Measurements from ENCODE around the gene EIF6. TPM values are rescaled to one million over a fixed set of nuclear protein-coding genes. Genes with fewer than 3 reads are reported as not detected.
"Not testable (repeated sequence)": the region's sequence is repeated elsewhere in the genome, so short reads cannot be mapped to it uniquely, and the experiment has no call there.

Gene EIF6
- total RNA-seq, 2 experiments from 2014 or later = 24.9 to 25.8 TPM

- intact Hi-C loops (cut with DNase I, micrococcal nuclease) = no loop called here
- no peak overlapping the region for H3K27ac Mint-ChIP-seq
- peaks cover 14% of the 10 kb centered on the region for H3K4me1 Mint-ChIP-seq (ENCODE audit: low read depth)
- H3K9me3 ChIP-seq (ENCODE audit: control insufficient read depth in 1 of 2, insufficient read depth in 1 of 2, low read length in 2 of 2) = no peaks in the 10 kb centered on the region
- ChIA-PET POLR2A (no interaction called here), CTCF (no interaction called here)
- peaks cover 18% of the 10 kb centered on the region for H3K36me3 Mint-ChIP-seq (ENCODE audit: low read depth)
- H3K4me3 ChIP-seq (ENCODE audit: low read length) = no peak overlapping the region
- no peak for TF ChIP-seq CTCF (IDR thresholded peaks at IDR 0.05)
- no peak overlapping the region for H3K4me3 Mint-ChIP-seq
- no peaks in the 10 kb centered on the region for H3K27me3 Mint-ChIP-seq
- ATAC-seq (ENCODE audit: poor library complexity) (no peak), DNase-seq (no peak)
- peaks cover 15% of the 10 kb centered on the region for H3K36me3 ChIP-seq (ENCODE audit: insufficient read depth, low read length)
- peaks cover 6% of the 10 kb centered on the region for H3K4me1 ChIP-seq (ENCODE audit: insufficient read depth, low read length)
- H3K27me3 ChIP-seq (ENCODE audit: control insufficient read depth in 1 of 2, insufficient read depth in 2 of 2, low read length in 2 of 2) = no peaks in the 10 kb centered on the region
- no peaks in the 10 kb centered on the region for H3K9me3 Mint-ChIP-seq
- no peak overlapping the region for H3K27ac ChIP-seq (ENCODE audit: low read depth in 1 of 2, low read length in 2 of 2)
Observed at GRCh38 chr20:35316086-35316485, 31.5 kb upstream of the EIF6 start.

- H3K27ac ChIP-seq (ENCODE audit: low read depth in 1 of 2, low read length in 2 of 2); H3K27me3 ChIP-seq (ENCODE audit: control insufficient read depth in 1 of 2, insufficient read depth in 2 of 2, low read length in 2 of 2); H3K4me3 Mint-ChIP-seq; DNase-seq; H3K27me3 Mint-ChIP-seq; H3K4me1 ChIP-seq (ENCODE audit: insufficient read depth, low read length); H3K4me3 ChIP-seq (ENCODE audit: low read length); H3K9me3 ChIP-seq (ENCODE audit: control insufficient read depth in 1 of 2, insufficient read depth in 1 of 2, low read length in 2 of 2); intact Hi-C loops (cut with DNase I, micrococcal nuclease); H3K9me3 Mint-ChIP-seq; CTCF ChIA-PET; ATAC-seq (ENCODE audit: poor library complexity); H3K27ac Mint-ChIP-seq: not testable (repeated sequence)
- peaks cover 15% of the 10 kb centered on the region for H3K36me3 ChIP-seq (ENCODE audit: insufficient read depth, low read length)
- peaks cover 14% of the 10 kb centered on the region for H3K4me1 Mint-ChIP-seq (ENCODE audit: low read depth)
- POLR2A ChIA-PET = interaction anchor here (0.6 kb wide), 1 partner anchor 40 kb away, joined by 3 read pairs; no protein-coding TSS in a partner anchor
- H3K36me3 Mint-ChIP-seq (ENCODE audit: low read depth) = peaks cover 21% of the 10 kb centered on the region
Observed at GRCh38 chr20:35315632-35316020, 31.1 kb upstream of the EIF6 start.

- Histone ChIP-seq H3K27me3 (ENCODE audit: control insufficient read depth in 1 of 2, insufficient read depth in 2 of 2, low read length in 2 of 2) (no peaks in the 10 kb centered on the region), H3K36me3 (ENCODE audit: insufficient read depth, low read length) (peaks cover 14% of the 10 kb centered on the region), H3K27ac (ENCODE audit: low read depth in 1 of 2, low read length in 2 of 2) (no peak overlapping the region), H3K4me3 (ENCODE audit: low read length) (no peak overlapping the region), H3K9me3 (ENCODE audit: control insufficient read depth in 1 of 2, insufficient read depth in 1 of 2, low read length in 2 of 2) (no peaks in the 10 kb centered on the region), H3K4me1 (ENCODE audit: insufficient read depth, low read length) (peaks cover 6% of the 10 kb centered on the region)
- DNase-seq (no peak), ATAC-seq (ENCODE audit: poor library complexity) (no peak)
- Mint-ChIP-seq H3K27me3 (no peaks in the 10 kb centered on the region), H3K9me3 (no peaks in the 10 kb centered on the region), H3K4me3 (no peak overlapping the region), H3K36me3 (ENCODE audit: low read depth) (peaks cover 24% of the 10 kb centered on the region), H3K4me1 (ENCODE audit: low read depth) (peaks cover 14% of the 10 kb centered on the region), H3K27ac (no peak overlapping the region)
- CTCF ChIA-PET = no interaction called here
- no peak for TF ChIP-seq CTCF (IDR thresholded peaks at IDR 0.05)
- POLR2A ChIA-PET = interaction anchor here (0.6 kb wide), 1 partner anchor 39 kb away, joined by 3 read pairs; no protein-coding TSS in a partner anchor
- intact Hi-C loops (cut with DNase I, micrococcal nuclease) = no loop called here
Observed at GRCh38 chr20:35314816-35315631, 30.5 kb upstream of the EIF6 start.
